A549 treated with ZK216348 at 1 μM for 4 hours (cell line): Measurements from ENCODE around the gene EPC2. TPM values are rescaled to one million over a fixed set of nuclear protein-coding genes. Genes with fewer than 3 reads are reported as not detected.

ENCODE experiments used
- total RNA-seq: library from RNA; stranded (reverse); fragments of 200-300 nt; extraction: Qiagen RNA extraction; gene quantifications from 5 replicates; pipeline ENCODE4 v1.2.3, GENCODE V29; 2022; ENCODE audit warnings: low read depth

The EPC2 gene
- total RNA-seq: 8.2 to 12.0 TPM (median 10.3 TPM) in 5 replicates

GRCh38 chr2:148643998-148644882, at the start of gene EPC2:
Gene EPC2, plus strand, starts transcription at chr2:148644751. Its CDS starts 267 bp downstream, at chr2:148645018.

Other genes with a start within 250 kb of the EPC2 start
- gene KIF5C, start 230.5 kb downstream of the EPC2 start, total RNA-seq: 0.27 to 0.38 TPM (median 0.32 TPM) in 5 replicates